Retina (tissue), 1 donor: Measurements from ENCODE around the gene SLC2A2.
A peak's percentile ranks its signal among the peaks of the same experiment; 100 is the strongest.
"Not testable (repeated sequence)": the region's sequence is repeated elsewhere in the genome, so short reads cannot be mapped to it uniquely, and the experiment has no call there.

Experiments used
- DNase-seq: peaks from one replicate; pipeline ENCODE4 v3.0.0-alpha.2; 2016

The SLC2A2 gene

GRCh38 chr3:170982733-170983132, 43.8 kb downstream of the SLC2A2 start:
- DNase-seq = no peak

GRCh38 chr3:170980399-170980798, 46.1 kb downstream of the SLC2A2 start:
- DNase-seq = no peak

- no peak for DNase-seq
Observed at GRCh38 chr3:170977949-170978745, 48.4 kb downstream of the SLC2A2 start.

- DNase-seq = no peak
Observed at GRCh38 chr3:170976190-170976519, 50.4 kb downstream of the SLC2A2 start.

- no peak for DNase-seq
Observed at GRCh38 chr3:170975283-170976189, 51.0 kb downstream of the SLC2A2 start.

GRCh38 chr3:170974872-170975271, 51.6 kb downstream of the SLC2A2 start:
- DNase-seq = no peak

- not testable (repeated sequence) for DNase-seq
Observed at GRCh38 chr3:170972917-170973316, 53.6 kb downstream of the SLC2A2 start.

GRCh38 chr3:170967126-170967525, 59.4 kb downstream of the SLC2A2 start:
- DNase-seq = no peak

- no peak for DNase-seq
Observed at GRCh38 chr3:170966495-170966894, 60.0 kb downstream of the SLC2A2 start.

GRCh38 chr3:170962411-170962810, 64.1 kb downstream of the SLC2A2 start:
- no peak for DNase-seq

- peak; percentile 53 for DNase-seq
Observed at GRCh38 chr3:170961616-170962400, 64.7 kb downstream of the SLC2A2 start.

GRCh38 chr3:170959457-170959856, 67.1 kb downstream of the SLC2A2 start:
- no peak for DNase-seq

- DNase-seq = no peak
Observed at GRCh38 chr3:170956647-170957046, 69.9 kb downstream of the SLC2A2 start.

GRCh38 chr3:170953736-170954135, 72.8 kb downstream of the SLC2A2 start:
- DNase-seq = no peak

GRCh38 chr3:170953229-170953628, 73.3 kb downstream of the SLC2A2 start:
- DNase-seq = peak; percentile 17

GRCh38 chr3:170949211-170949610, 77.3 kb downstream of the SLC2A2 start:
- DNase-seq = no peak

- DNase-seq = no peak
Observed at GRCh38 chr3:170947018-170947769, 79.3 kb downstream of the SLC2A2 start.
